ENCODE data around the gene MLLT6. TPM values are rescaled to one million over a fixed set of nuclear protein-coding genes. Genes with fewer than 3 reads are reported as not detected.

The MLLT6 gene
- total and polyA plus RNA-seq, 2 of the 13 experiments (the other 11 are each of a cell fraction or from before 2014, with no cell fraction given) = 50.7 to 69.5 TPM

- TF ChIP-seq ZNF142 (CRISPR knock-in tag; IDR thresholded peaks at IDR 0.05) (peak; percentile 97), GMEB2 (CRISPR knock-in tag; IDR thresholded peaks at IDR 0.05; ENCODE audit: low read depth) (no peak), ZNF24 (IDR thresholded peaks at IDR 0.05) (peak; percentile 61; the same call in 1 of the 2 replicates), ZBTB8A (CRISPR knock-in tag; IDR thresholded peaks at IDR 0.05; ENCODE audit: borderline replicate concordance, low read depth) (no peak), ZSCAN25 (CRISPR knock-in tag; IDR thresholded peaks at IDR 0.05) (no peak), STAT5B (CRISPR knock-in tag; IDR thresholded peaks at IDR 0.05) (no peak), ZNF670 (CRISPR knock-in tag; IDR thresholded peaks at IDR 0.05; ENCODE audit: borderline replicate concordance) (no peak), ATF1 (CRISPR knock-in tag; IDR thresholded peaks at IDR 0.05) (no peak), RFXAP (CRISPR knock-in tag; IDR thresholded peaks at IDR 0.05; ENCODE audit: borderline replicate concordance) (no peak; the same call in 1 of the 2 replicates), SNAPC4 (CRISPR knock-in tag; IDR thresholded peaks at IDR 0.05) (no peak), JUN (CRISPR knock-in tag; IDR thresholded peaks at IDR 0.05) (no peak), PLSCR1 (CRISPR knock-in tag; IDR thresholded peaks at IDR 0.05; ENCODE audit: borderline replicate concordance) (no peak), SYNCRIP (IDR thresholded peaks at IDR 0.05; ENCODE audit: insufficient read depth, low read depth, low read length) (no peak), CCAR2 (optimal IDR thresholded peaks at IDR 0.05; ENCODE audit: low read depth, low read length) (no peak), SP1 (IDR thresholded peaks at IDR 0.05) (no peak), SP1 (CRISPR knock-in tag; IDR thresholded peaks at IDR 0.05) (no peak; the same call in 1 of the 2 replicates)
Observed at GRCh38 chr17:38729886-38730525, 24.9 kb downstream of the MLLT6 start, which contains the start of gene CISD3 (continued).

All from HepG2 (cell line).